ENCODE data around the gene PRICKLE4.
"Not testable (repeated sequence)": the region's sequence is repeated elsewhere in the genome, so short reads cannot be mapped to it uniquely, and the experiment has no call there.

Gene PRICKLE4

GRCh38 chr6:41811095-41811494 lies 30.5 kb downstream of the PRICKLE4 start:
- no peak for TF ChIP-seq CTCF (IDR thresholded peaks at IDR 0.05; ENCODE audit: extremely low read depth, insufficient read depth, missing control alignments)
- in situ Hi-C loops (cut with MboI; ENCODE audit: low pct_unique_long_range_greater_than_20kb, low sequenced_read_pairs, unreplicated experiment) = no loop called here
- DNase-seq (ENCODE audit: low spot score) = no peak

- DNase-seq (ENCODE audit: low spot score); in situ Hi-C loops (cut with MboI; ENCODE audit: low pct_unique_long_range_greater_than_20kb, low sequenced_read_pairs, unreplicated experiment): not testable (repeated sequence)
Observed at GRCh38 chr6:41811946-41812345, 31.4 kb downstream of the PRICKLE4 start.

GRCh38 chr6:41813469-41813868 lies 32.9 kb downstream of the PRICKLE4 start:
- no peak for TF ChIP-seq CTCF (IDR thresholded peaks at IDR 0.05; ENCODE audit: extremely low read depth, insufficient read depth, missing control alignments)
- in situ Hi-C loops (cut with MboI; ENCODE audit: low pct_unique_long_range_greater_than_20kb, low sequenced_read_pairs, unreplicated experiment) = no loop called here
- no peak for DNase-seq (ENCODE audit: low spot score)

GRCh38 chr6:41813956-41814355 lies 33.4 kb downstream of the PRICKLE4 start:
- in situ Hi-C loops (cut with MboI; ENCODE audit: low pct_unique_long_range_greater_than_20kb, low sequenced_read_pairs, unreplicated experiment) = no loop called here
- TF ChIP-seq CTCF (IDR thresholded peaks at IDR 0.05; ENCODE audit: extremely low read depth, insufficient read depth, missing control alignments) = no peak
- no peak for DNase-seq (ENCODE audit: low spot score)

GRCh38 chr6:41814629-41815028 lies 34.0 kb downstream of the PRICKLE4 start:
- in situ Hi-C loops (cut with MboI; ENCODE audit: low pct_unique_long_range_greater_than_20kb, low sequenced_read_pairs, unreplicated experiment) = no loop called here
- no peak for DNase-seq (ENCODE audit: low spot score)
- TF ChIP-seq CTCF (IDR thresholded peaks at IDR 0.05; ENCODE audit: extremely low read depth, insufficient read depth, missing control alignments) = no peak

- no peak for TF ChIP-seq CTCF (IDR thresholded peaks at IDR 0.05; ENCODE audit: extremely low read depth, insufficient read depth, missing control alignments)
- DNase-seq (ENCODE audit: low spot score) = no peak
- in situ Hi-C loops (cut with MboI; ENCODE audit: low pct_unique_long_range_greater_than_20kb, low sequenced_read_pairs, unreplicated experiment) = no loop called here
Observed at GRCh38 chr6:41815587-41815986, 35.0 kb downstream of the PRICKLE4 start.

- in situ Hi-C loops (cut with MboI; ENCODE audit: low pct_unique_long_range_greater_than_20kb, low sequenced_read_pairs, unreplicated experiment) = no loop called here
- DNase-seq (ENCODE audit: low spot score) = no peak
- TF ChIP-seq CTCF (IDR thresholded peaks at IDR 0.05; ENCODE audit: extremely low read depth, insufficient read depth, missing control alignments) = no peak
Observed at GRCh38 chr6:41818271-41819054, 37.9 kb downstream of the PRICKLE4 start.
